ENCODE measurements around the gene JMJD1C. TPM values are rescaled to one million over a fixed set of nuclear protein-coding genes. Genes with fewer than 3 reads are reported as not detected.

Gene JMJD1C
- total and polyA plus RNA-seq, 10 of the 15 experiments (the other 5 are each of a cell fraction or from before 2014, with no cell fraction given) = 31.2 to 83.3 (median 49.5) TPM

GRCh38 chr10:63391812-63392211 is 74.0 kb downstream of the JMJD1C start (continued):
- TF ChIP-seq ZBTB40 (IDR thresholded peaks at IDR 0.05; ENCODE audit: borderline replicate concordance) = no peak

- no peak overlapping the region for H3K27ac ChIP-seq (ENCODE audit: control insufficient read depth, insufficient read depth)
- RAD21 ChIA-PET (ENCODE audit: unreplicated experiment) = no interaction called here
- no peak overlapping the region for H3K4me3 ChIP-seq
- ATAC-seq = no peak
- H3K79me2 ChIP-seq (ENCODE audit: control insufficient read depth, insufficient read depth, low read length) = peaks cover 42% of the 10 kb centered on the region
- H2AFZ ChIP-seq (ENCODE audit: control insufficient read depth, low read depth, low read length) = no peak overlapping the region
- H3K36me3 ChIP-seq (ENCODE audit: control insufficient read depth in 2 of 2, insufficient read depth in 2 of 2, low read length in 1 of 2) = no peaks in the 10 kb centered on the region
- H3K9ac ChIP-seq (ENCODE audit: control insufficient read depth, insufficient read depth, low read length) = no peak overlapping the region
- no peaks in the 10 kb centered on the region for H3K27me3 ChIP-seq (replicated peaks in 1 of 2; ENCODE audit: control insufficient read depth in 2 of 2, insufficient read depth in 2 of 2, low read length in 1 of 2)
- peaks cover 4% of the 10 kb centered on the region; the same call in 2 of the 3 replicates for H3K9me3 ChIP-seq (replicated peaks; ENCODE audit: control insufficient read depth, insufficient read depth, low read length)
- SMC1A ChIA-PET (ENCODE audit: uncharacterized antibody, unreplicated experiment) = interaction anchor here (1.0 kb wide), 1 partner anchor 12 kb away, joined by 3 read pairs; no protein-coding TSS in a partner anchor
- in situ Hi-C loops (cut with MboI) = no loop called here
- 100% methylated on average over 1 of the region's 1 CpG for whole genome bisulfite sequencing (ENCODE audit: insufficient coverage, insufficient replicate concordance, low lambda C conversion rate, missing lambda C conversion rate)
- intact Hi-C loops (cut with micrococcal nuclease; ENCODE audit: unreplicated experiment) = no loop called here
- 0 out of 2 replicates have a peak, but pooled peaks cover 3% of the 10 kb centered on the region for H4K20me1 ChIP-seq (ENCODE audit: control insufficient read depth, insufficient read depth)
- no peak overlapping the region for H3K4me2 ChIP-seq (ENCODE audit: control insufficient read depth, insufficient read depth)
- no peak for TF ChIP-seq HDAC6 (IDR thresholded peaks at IDR 0.05; ENCODE audit: unreplicated experiment)
- no peak for TF ChIP-seq RFX5 (IDR thresholded peaks at IDR 0.05; ENCODE audit: low read depth, low read length)
- TF ChIP-seq IKZF1 (conservative IDR thresholded peaks at IDR 0.05) = no peak
- TF ChIP-seq PAX8 (IDR thresholded peaks at IDR 0.05) = no peak
- TF ChIP-seq POLR2A (IDR thresholded peaks at IDR 0.05; ENCODE audit: low read depth, low read length) = no peak
- no peak for TF ChIP-seq ZBED1 (IDR thresholded peaks at IDR 0.05; ENCODE audit: borderline replicate concordance)
- no peak for TF ChIP-seq HDGF (IDR thresholded peaks at IDR 0.05)
- TF ChIP-seq SP1 (IDR thresholded peaks at IDR 0.05; ENCODE audit: low read depth, low read length) = no peak
- no peak for TF ChIP-seq PAX5 (IDR thresholded peaks at IDR 0.05; ENCODE audit: borderline replicate concordance, low read depth, low read length)
- H3K4me1 ChIP-seq (ENCODE audit: control insufficient read depth, insufficient read depth, low read length) = peaks cover 7% of the 10 kb centered on the region; the same call in 1 of the 2 replicates
- CTCF ChIA-PET = interaction anchor here (0.7 kb wide), 1 partner anchor 328 kb away, joined by 3 read pairs; no protein-coding TSS in a partner anchor
- no peak for DNase-seq (ENCODE audit: low read depth, low spot score)
- no TSS peak for BruUV-seq (replicated peaks)
- POLR2A ChIA-PET = no interaction called here
- no peak for FAIRE-seq
Measured at GRCh38 chr10:63390521-63390920, 75.3 kb downstream of the JMJD1C start.

All from GM12878 (cell line).